WTC11 (cell line): Measurements from ENCODE around the gene C20orf141. TPM values are rescaled to one million over a fixed set of nuclear protein-coding genes. Genes with fewer than 3 reads are reported as not detected.

Experiments
- ATAC-seq: fragments of 200-7000 bp; cut with Tn5 transposase; 2 replicates; pipeline ENCODE4 v1.10.0; 2021; ENCODE audit warnings: mild to moderate bottlenecking, moderate library complexity
- CTCF ChIA-PET: fragments of 300-600 bp; sonication (Branson Sonifier 250); formaldehyde crosslinking; loops from one replicate; lab custom pipeline; 2021; ENCODE audit warnings: antibody characterized with exemption; lab: Charles Lee
- POLR2A ChIA-PET: fragments of 350-600 bp; sonication (Branson Sonifier 250); formaldehyde crosslinking; loops from one replicate; lab custom pipeline; 2021; ENCODE audit warnings: antibody characterized with exemption; lab: Charles Lee
- DNase-seq: peaks from one replicate; pipeline ENCODE4 v3.0.0; 2021; ENCODE audit warnings: low spot score
- H3K27ac Mint-ChIP-seq: 2 replicates; pipeline ENCODE4 v1.8.0; 2021; ENCODE audit warnings: mixed read lengths
- H3K27me3 Mint-ChIP-seq: 2 replicates; pipeline ENCODE4 v1.8.0; 2021; ENCODE audit warnings: low read depth, mild to moderate bottlenecking, moderate library complexity, mixed read lengths
- H3K36me3 Mint-ChIP-seq: 2 replicates; pipeline ENCODE4 v1.8.0; 2021; ENCODE audit warnings: mixed read lengths
- H3K4me1 Mint-ChIP-seq: 2 replicates; pipeline ENCODE4 v1.8.0; 2022; ENCODE audit warnings: mixed read lengths
- H3K4me3 Mint-ChIP-seq: 2 replicates; pipeline ENCODE4 v1.8.0; 2021; ENCODE audit warnings: mild to moderate bottlenecking, moderate library complexity, mixed read lengths
- H3K9me3 Mint-ChIP-seq: 2 replicates; pipeline ENCODE4 v1.8.0; 2021; ENCODE audit warnings: mixed read lengths
- ATF1 ChIP-seq: sonication (generic); formaldehyde crosslinking; IDR thresholded peaks from 2 replicates; pipeline ENCODE4 v1.8.1; 2023; ENCODE audit warnings: mild to moderate bottlenecking, moderate library complexity, missing genetic modification reagents
- ATF3 ChIP-seq: sonication (generic); formaldehyde crosslinking; conservative IDR thresholded peaks from 2 replicates; pipeline ENCODE4 v1.8.1; 2022; ENCODE audit warnings: mild to moderate bottlenecking, missing genetic modification reagents
- GTF2I ChIP-seq: fragments of 250-450 bp; sonication (Bioruptor Pico); conservative IDR thresholded peaks from 2 replicates; pipeline ENCODE4 v1.4.0; 2021; ENCODE audit warnings: mild to moderate bottlenecking
- HMGA2 ChIP-seq: fragments of 250-450 bp; sonication (Bioruptor Pico); IDR thresholded peaks from 2 replicates; pipeline ENCODE4 v1.4.0; 2021; ENCODE audit warnings: mild to moderate bottlenecking, moderate library complexity
- MXD4 ChIP-seq: fragments of 250-450 bp; sonication (Bioruptor Pico); IDR thresholded peaks from 2 replicates; pipeline ENCODE4 v1.8.0; 2021; ENCODE audit warnings: mild to moderate bottlenecking, moderate library complexity, borderline replicate concordance
- NFYB ChIP-seq: sonication (generic); formaldehyde crosslinking; conservative IDR thresholded peaks from 2 replicates; pipeline ENCODE4 v1.8.0; 2022; ENCODE audit warnings: low read depth, missing genetic modification reagents
- PRDM15 ChIP-seq: sonication (generic); formaldehyde crosslinking; IDR thresholded peaks from 2 replicates; pipeline ENCODE4 v1.8.0; 2022; ENCODE audit warnings: missing genetic modification reagents
- PREB ChIP-seq: sonication (generic); formaldehyde crosslinking; IDR thresholded peaks from 2 replicates; pipeline ENCODE4 v1.8.1; 2022; ENCODE audit warnings: mild to moderate bottlenecking, missing genetic modification reagents, moderate library complexity, borderline replicate concordance
- ZNF232 ChIP-seq: sonication (generic); formaldehyde crosslinking; IDR thresholded peaks from 2 replicates; pipeline ENCODE4 v1.8.0; 2022; ENCODE audit warnings: mild to moderate bottlenecking, missing genetic modification reagents
- ZNF281 ChIP-seq: sonication (generic); formaldehyde crosslinking; IDR thresholded peaks from 2 replicates; pipeline ENCODE4 v1.8.0; 2023; ENCODE audit warnings: mild to moderate bottlenecking, missing genetic modification reagents
- ZNF317 ChIP-seq: sonication (generic); formaldehyde crosslinking; IDR thresholded peaks from 2 replicates; pipeline ENCODE4 v1.8.1; 2023; ENCODE audit warnings: low read depth, mild to moderate bottlenecking, moderate library complexity, missing genetic modification reagents, borderline replicate concordance
- total RNA-seq: library from RNA; stranded (reverse); gene quantifications from 3 replicates; pipeline ENCODE4 v1.2.3, GENCODE V29; 2021

Gene C20orf141
- total RNA-seq, 1 experiment from 2014 or later = not detected

- Mint-ChIP-seq H3K4me1 (no peaks in the 10 kb centered on the region), H3K9me3 (peaks cover 14% of the 10 kb centered on the region; the same call in 1 of the 2 replicates), H3K27ac (no peak overlapping the region), H3K36me3 (no peaks in the 10 kb centered on the region), H3K27me3 (peaks cover 15% of the 10 kb centered on the region), H3K4me3 (no peak overlapping the region)
- ATAC-seq = no peak
- TF ChIP-seq ZNF281 (CRISPR knock-in tag) = no peak
- CTCF ChIA-PET = no interaction called here
- no peak for DNase-seq
- POLR2A ChIA-PET = no interaction called here
Observed at GRCh38 chr20:2778602-2779321, 36.0 kb upstream of the C20orf141 start.

GRCh38 chr20:2780948-2781347 is 33.8 kb upstream of the C20orf141 start:
- H3K4me3 Mint-ChIP-seq = no peak overlapping the region
- H3K27ac Mint-ChIP-seq = no peak overlapping the region
- ChIA-PET CTCF (interaction anchor here (0.5 to 1.2 kb wide), 2 partner anchors 9 to 25 kb away, joined by 3 to 5 read pairs; no protein-coding TSS in a partner anchor), POLR2A (no interaction called here)
- H3K36me3 Mint-ChIP-seq = no peaks in the 10 kb centered on the region
- H3K4me1 Mint-ChIP-seq = no peaks in the 10 kb centered on the region
- H3K27me3 Mint-ChIP-seq = peaks cover 20% of the 10 kb centered on the region
- TF ChIP-seq GTF2I (CRISPR knock-in tag) = no peak
- TF ChIP-seq NFYB (CRISPR knock-in tag) = no peak
- TF ChIP-seq HMGA2 (CRISPR knock-in tag) = no peak
- no peak for TF ChIP-seq ZNF317
- no peak for TF ChIP-seq PREB (CRISPR knock-in tag)
- ATAC-seq = peak; percentile 43
- peaks cover 7% of the 10 kb centered on the region; the same call in 1 of the 2 replicates for H3K9me3 Mint-ChIP-seq
- DNase-seq = no peak

GRCh38 chr20:2783908-2784566 is 30.8 kb upstream of the C20orf141 start:
- H3K36me3 Mint-ChIP-seq = no peaks in the 10 kb centered on the region
- POLR2A ChIA-PET = interaction anchor here (0.7 kb wide), 1 partner anchor 201 kb away, joined by 6 read pairs; no protein-coding TSS in a partner anchor
- peaks cover 13% of the 10 kb centered on the region for H3K27me3 Mint-ChIP-seq
- TF ChIP-seq MXD4 (CRISPR knock-in tag) = no peak
- no peak for TF ChIP-seq ATF1 (CRISPR knock-in tag)
- no peak for TF ChIP-seq ZNF232 (CRISPR knock-in tag)
- TF ChIP-seq PRDM15 = no peak
- no peak for TF ChIP-seq ATF3 (CRISPR knock-in tag)
- no peak for DNase-seq
- no peaks in the 10 kb centered on the region for H3K4me1 Mint-ChIP-seq
- CTCF ChIA-PET = no interaction called here
- H3K27ac Mint-ChIP-seq = no peak overlapping the region
- no peak for ATAC-seq
- H3K9me3 Mint-ChIP-seq = peaks cover 4% of the 10 kb centered on the region; the same call in 1 of the 2 replicates
- H3K4me3 Mint-ChIP-seq = no peak overlapping the region
